ENCODE results near the gene AAGAB.

DNA sequence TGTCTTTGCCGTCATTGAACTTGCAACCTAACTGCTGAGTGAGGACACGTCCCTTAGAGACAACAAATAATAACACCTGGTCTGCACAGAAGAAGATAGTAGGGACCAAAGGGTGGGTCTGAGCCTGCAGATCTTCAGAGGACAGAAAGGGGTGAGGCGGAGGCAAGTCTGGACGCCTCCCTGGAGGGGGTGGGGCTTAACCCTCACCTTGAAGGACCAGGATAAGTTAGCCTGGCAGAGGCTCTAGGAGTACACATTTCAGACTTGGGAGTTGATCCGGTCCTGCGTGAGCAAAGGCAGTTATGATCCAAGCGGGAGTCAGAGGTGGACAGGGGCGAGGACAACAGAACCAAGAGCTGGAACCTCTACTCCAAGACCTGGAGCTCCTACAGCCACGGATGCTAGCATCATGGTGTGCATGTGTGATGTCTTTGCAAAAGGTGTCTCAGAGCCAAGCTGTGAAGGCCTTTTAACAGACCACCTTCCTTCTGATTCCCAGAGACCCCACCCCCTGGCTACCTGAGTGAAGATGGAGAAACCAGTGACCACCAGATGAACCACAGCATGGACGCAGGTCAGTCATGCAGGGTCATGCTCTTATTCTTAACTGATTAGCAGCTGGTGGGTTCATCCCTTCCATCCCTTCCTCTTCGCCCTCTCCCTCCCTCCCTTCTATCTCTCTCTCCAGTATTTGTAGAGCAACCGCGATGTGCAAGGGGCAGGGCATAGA is 88.0 kb downstream of the AAGAB start:
- TF ChIP-seq, protein P1, sequence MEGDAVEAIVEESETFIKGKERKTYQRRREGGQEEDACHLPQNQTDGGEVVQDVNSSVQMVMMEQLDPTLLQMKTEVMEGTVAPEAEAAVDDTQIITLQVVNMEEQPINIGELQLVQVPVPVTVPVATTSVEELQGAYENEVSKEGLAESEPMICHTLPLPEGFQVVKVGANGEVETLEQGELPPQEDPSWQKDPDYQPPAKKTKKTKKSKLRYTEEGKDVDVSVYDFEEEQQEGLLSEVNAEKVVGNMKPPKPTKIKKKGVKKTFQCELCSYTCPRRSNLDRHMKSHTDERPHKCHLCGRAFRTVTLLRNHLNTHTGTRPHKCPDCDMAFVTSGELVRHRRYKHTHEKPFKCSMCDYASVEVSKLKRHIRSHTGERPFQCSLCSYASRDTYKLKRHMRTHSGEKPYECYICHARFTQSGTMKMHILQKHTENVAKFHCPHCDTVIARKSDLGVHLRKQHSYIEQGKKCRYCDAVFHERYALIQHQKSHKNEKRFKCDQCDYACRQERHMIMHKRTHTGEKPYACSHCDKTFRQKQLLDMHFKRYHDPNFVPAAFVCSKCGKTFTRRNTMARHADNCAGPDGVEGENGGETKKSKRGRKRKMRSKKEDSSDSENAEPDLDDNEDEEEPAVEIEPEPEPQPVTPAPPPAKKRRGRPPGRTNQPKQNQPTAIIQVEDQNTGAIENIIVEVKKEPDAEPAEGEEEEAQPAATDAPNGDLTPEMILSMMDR (conservative IDR thresholded peaks at IDR 0.05; ENCODE audit: low read depth, low read length) = no peak
- no peak for TF ChIP-seq EZH2phosphoT487 (IDR thresholded peaks at IDR 0.05; ENCODE audit: borderline replicate concordance, low read length)
- TF ChIP-seq EZH2 (IDR thresholded peaks at IDR 0.05; ENCODE audit: low read length, unreplicated experiment) = no peak

Data from PC-3 (cell line).